Breast epithelium (tissue), 3 donors: ENCODE data around the gene TESPA1.
"Not testable (repeated sequence)": the region's sequence is repeated elsewhere in the genome, so short reads cannot be mapped to it uniquely, and the experiment has no call there.

Experiments
- CTCF ChIP-seq, 3 donors: fragments of 450-650 bp; IDR thresholded peaks; one replicate each; pipeline ENCODE4 v1.5.1; 2016 to 2017; ENCODE audit warnings: antibody characterized with exemption in 3 of 3, mild to moderate bottlenecking in 3 of 3, moderate library complexity in 3 of 3
- POLR2AphosphoS5 ChIP-seq, 3 donors: sonication (generic); formaldehyde crosslinking; IDR thresholded peaks; one replicate each; pipeline ENCODE4 v1.6.1; 2017; ENCODE audit warnings: antibody characterized with exemption in 3 of 3

- not testable (repeated sequence) for TF ChIP-seq CTCF, POLR2AphosphoS5 (IDR thresholded peaks at IDR 0.05)
These were observed 2.2 kb upstream of the TESPA1 start for GRCh38 chr12:54986773-54987172.
